ENCODE measurements around the gene ABCA9. TPM values are rescaled to one million over a fixed set of nuclear protein-coding genes. Genes with fewer than 3 reads are reported as not detected.

ABCA9 gene, protein sequence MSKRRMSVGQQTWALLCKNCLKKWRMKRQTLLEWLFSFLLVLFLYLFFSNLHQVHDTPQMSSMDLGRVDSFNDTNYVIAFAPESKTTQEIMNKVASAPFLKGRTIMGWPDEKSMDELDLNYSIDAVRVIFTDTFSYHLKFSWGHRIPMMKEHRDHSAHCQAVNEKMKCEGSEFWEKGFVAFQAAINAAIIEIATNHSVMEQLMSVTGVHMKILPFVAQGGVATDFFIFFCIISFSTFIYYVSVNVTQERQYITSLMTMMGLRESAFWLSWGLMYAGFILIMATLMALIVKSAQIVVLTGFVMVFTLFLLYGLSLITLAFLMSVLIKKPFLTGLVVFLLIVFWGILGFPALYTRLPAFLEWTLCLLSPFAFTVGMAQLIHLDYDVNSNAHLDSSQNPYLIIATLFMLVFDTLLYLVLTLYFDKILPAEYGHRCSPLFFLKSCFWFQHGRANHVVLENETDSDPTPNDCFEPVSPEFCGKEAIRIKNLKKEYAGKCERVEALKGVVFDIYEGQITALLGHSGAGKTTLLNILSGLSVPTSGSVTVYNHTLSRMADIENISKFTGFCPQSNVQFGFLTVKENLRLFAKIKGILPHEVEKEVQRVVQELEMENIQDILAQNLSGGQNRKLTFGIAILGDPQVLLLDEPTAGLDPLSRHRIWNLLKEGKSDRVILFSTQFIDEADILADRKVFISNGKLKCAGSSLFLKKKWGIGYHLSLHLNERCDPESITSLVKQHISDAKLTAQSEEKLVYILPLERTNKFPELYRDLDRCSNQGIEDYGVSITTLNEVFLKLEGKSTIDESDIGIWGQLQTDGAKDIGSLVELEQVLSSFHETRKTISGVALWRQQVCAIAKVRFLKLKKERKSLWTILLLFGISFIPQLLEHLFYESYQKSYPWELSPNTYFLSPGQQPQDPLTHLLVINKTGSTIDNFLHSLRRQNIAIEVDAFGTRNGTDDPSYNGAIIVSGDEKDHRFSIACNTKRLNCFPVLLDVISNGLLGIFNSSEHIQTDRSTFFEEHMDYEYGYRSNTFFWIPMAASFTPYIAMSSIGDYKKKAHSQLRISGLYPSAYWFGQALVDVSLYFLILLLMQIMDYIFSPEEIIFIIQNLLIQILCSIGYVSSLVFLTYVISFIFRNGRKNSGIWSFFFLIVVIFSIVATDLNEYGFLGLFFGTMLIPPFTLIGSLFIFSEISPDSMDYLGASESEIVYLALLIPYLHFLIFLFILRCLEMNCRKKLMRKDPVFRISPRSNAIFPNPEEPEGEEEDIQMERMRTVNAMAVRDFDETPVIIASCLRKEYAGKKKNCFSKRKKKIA (N-terminal part only)
- total RNA-seq (2021; ENCODE audit: unreplicated experiment): 0.05 TPM
- polyA plus RNA-seq (2012; ENCODE audit: insufficient read length): not detected
- Bru-seq, nascent RNA: percentile 17 among the genes with signal in this experiment
- percentile 18 among the genes with signal in this experiment for BruChase-seq, experiment 1, labeled RNA remaining after a 2-hour chase
- BruChase-seq, experiment 2, labeled RNA remaining after a 6-hour chase: percentile 17 among the genes with signal in this experiment
- long read RNA-seq: 0 reads

DNA sequence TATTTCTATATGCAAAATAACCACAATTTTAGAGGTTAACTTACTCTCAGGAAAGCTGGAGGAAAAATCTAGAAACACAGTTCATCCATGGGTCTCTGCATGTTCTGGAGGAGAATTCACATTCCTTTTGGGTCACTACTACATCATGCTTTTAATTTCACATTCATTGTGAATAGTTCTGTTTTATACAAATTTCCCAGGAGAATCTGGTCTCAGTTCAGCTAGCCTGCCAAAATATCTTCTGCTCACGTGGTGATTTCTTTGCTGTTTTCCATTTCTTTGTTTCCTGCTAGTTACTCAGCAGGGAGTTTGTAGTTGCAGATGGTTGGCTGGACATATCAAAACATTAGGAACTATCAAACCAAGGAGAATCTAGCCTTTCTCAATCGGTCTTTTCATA, at the start of gene ABCA9:
ABCA9 (minus strand) TSS at position 106 of the 400 bp plus-strand sequence. CDS start 9,801 bp downstream, outside the sequence.
- Histone ChIP-seq H3K27me3 (ENCODE audit: control insufficient read depth, insufficient read depth, low read length) (no peaks in the 10 kb centered on the region), H3K27ac (ENCODE audit: low read length) (no peak within 1 kb of the TSS), H3K9me3 (ENCODE audit: control insufficient read depth, insufficient read depth, low read depth, low read length) (no peaks in the 10 kb centered on the region), H3K36me3 (ENCODE audit: control insufficient read depth, insufficient read depth, low read length) (no peaks in the 10 kb centered on the region), H3K4me3 (ENCODE audit: low read depth in 2 of 2, low read length in 2 of 2) (no peak within 1 kb of the TSS), H3K4me1 (ENCODE audit: control insufficient read depth, insufficient read depth, low read length) (no peaks in the 10 kb centered on the region)
- TF ChIP-seq SIN3A (IDR thresholded peaks at IDR 0.05; ENCODE audit: borderline replicate concordance, insufficient read depth, low read depth, low read length) (no peak), REST (IDR thresholded peaks at IDR 0.05; ENCODE audit: insufficient read depth in 1 of 2, low read depth in 2 of 2, low read length in 1 of 2) (no peak), TCF7L2 (IDR thresholded peaks at IDR 0.05; ENCODE audit: low read depth, low read length) (no peak), POLR2AphosphoS5 (IDR thresholded peaks at IDR 0.05; ENCODE audit: low read depth, low read length) (no peak), CTCF (IDR thresholded peaks at IDR 0.05) (no peak)
- ChIA-PET POLR2A (no interaction called here), CTCF (no interaction called here)
- in situ Hi-C loops (cut with HindIII; ENCODE audit: low pct_unique_long_range_greater_than_20kb, low sequenced_read_pairs): no loop called here
- DNase-seq (ENCODE audit: low read depth, low spot score) (no peak), ATAC-seq (no peak)
- BruUV-seq (replicated peaks): no TSS peak
- intact Hi-C loops (cut with micrococcal nuclease; ENCODE audit: unreplicated experiment): no loop called here
